ENCODE measurements around the gene DNAAF9.

The DNAAF9 gene

GRCh38 chr20:3383878-3384495, 23.5 kb downstream of the DNAAF9 start:
- no peak overlapping the region for H3K4me3 ChIP-seq (ENCODE audit: low read depth, low read length)
- no peak for TF ChIP-seq CTCF (IDR thresholded peaks at IDR 0.05; ENCODE audit: low read depth, low read length)

GRCh38 chr20:3382836-3383235, 24.6 kb downstream of the DNAAF9 start:
- no peak for TF ChIP-seq CTCF (IDR thresholded peaks at IDR 0.05; ENCODE audit: low read depth, low read length)
- H3K4me3 ChIP-seq (ENCODE audit: low read depth, low read length), result no peak overlapping the region

- H3K4me3 ChIP-seq (ENCODE audit: low read depth, low read length), result no peak overlapping the region
- TF ChIP-seq CTCF (IDR thresholded peaks at IDR 0.05; ENCODE audit: low read depth, low read length), result no peak
Measured at GRCh38 chr20:3380228-3381070, 27.0 kb downstream of the DNAAF9 start.

GRCh38 chr20:3378138-3378537, 29.3 kb downstream of the DNAAF9 start:
- H3K4me3 ChIP-seq (ENCODE audit: low read depth, low read length), result no peak overlapping the region
- TF ChIP-seq CTCF (IDR thresholded peaks at IDR 0.05; ENCODE audit: low read depth, low read length), result no peak

GRCh38 chr20:3377644-3378043, 29.8 kb downstream of the DNAAF9 start:
- no peak overlapping the region for H3K4me3 ChIP-seq (ENCODE audit: low read depth, low read length)
- TF ChIP-seq CTCF (IDR thresholded peaks at IDR 0.05; ENCODE audit: low read depth, low read length), result no peak

GRCh38 chr20:3374296-3374695, 33.2 kb downstream of the DNAAF9 start:
- TF ChIP-seq CTCF (IDR thresholded peaks at IDR 0.05; ENCODE audit: low read depth, low read length), result no peak
- no peak overlapping the region for H3K4me3 ChIP-seq (ENCODE audit: low read depth, low read length)

- TF ChIP-seq CTCF (IDR thresholded peaks at IDR 0.05; ENCODE audit: low read depth, low read length), result no peak
- no peak overlapping the region for H3K4me3 ChIP-seq (ENCODE audit: low read depth, low read length)
Measured at GRCh38 chr20:3371754-3372153, 35.7 kb downstream of the DNAAF9 start.

Data from WI38 (cell line).